GM12801 (cell line): ENCODE results near the gene TIMM21.

ENCODE experiments used
- CTCF ChIP-seq: IDR thresholded peaks from one replicate; pipeline ENCODE4 v1.5.1; 2011; ENCODE audit warnings: control low read depth; ENCODE audit not compliant: insufficient read length; ENCODE audit errors: extremely low read depth

Gene TIMM21, protein sequence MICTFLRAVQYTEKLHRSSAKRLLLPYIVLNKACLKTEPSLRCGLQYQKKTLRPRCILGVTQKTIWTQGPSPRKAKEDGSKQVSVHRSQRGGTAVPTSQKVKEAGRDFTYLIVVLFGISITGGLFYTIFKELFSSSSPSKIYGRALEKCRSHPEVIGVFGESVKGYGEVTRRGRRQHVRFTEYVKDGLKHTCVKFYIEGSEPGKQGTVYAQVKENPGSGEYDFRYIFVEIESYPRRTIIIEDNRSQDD

GRCh38 chr18:74147779-74148542, at the start of gene TIMM21, which contains the start of gene FBXO15:
TIMM21 (plus strand) TSS chr18:74148523; CDS start chr18:74148809, 286 bp downstream.
FBXO15 (minus strand) TSS chr18:74147834; CDS start chr18:74147785, 49 bp downstream.
- TF ChIP-seq CTCF = no peak

DNA sequence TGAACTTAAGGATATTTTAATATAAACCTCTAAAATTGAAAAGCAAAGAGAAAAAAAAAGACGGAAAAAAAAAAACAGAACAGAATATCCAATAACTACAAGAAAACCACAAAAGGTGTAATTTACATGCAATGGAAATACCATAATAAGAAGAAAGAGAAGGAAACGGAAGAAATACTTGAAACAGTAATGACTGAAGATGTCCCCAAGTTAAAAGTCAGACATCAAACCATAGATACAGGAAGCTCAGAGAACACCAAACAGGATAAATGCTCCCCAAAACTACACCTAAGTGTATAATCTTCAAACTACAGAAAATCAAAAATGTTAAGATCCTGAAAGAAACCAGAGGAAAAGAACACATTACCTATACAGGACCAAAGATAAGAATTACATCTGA, 39.9 kb upstream of the TIMM21 start:
- TF ChIP-seq CTCF = no peak

- no peak for TF ChIP-seq CTCF
These were observed 38.2 kb upstream of the TIMM21 start for GRCh38 chr18:74110149-74110548.

GRCh38 chr18:74110976-74111375, 37.3 kb upstream of the TIMM21 start:
- TF ChIP-seq CTCF = no peak

- TF ChIP-seq CTCF = no peak
These were observed 34.6 kb upstream of the TIMM21 start for GRCh38 chr18:74113711-74114110.

DNA sequence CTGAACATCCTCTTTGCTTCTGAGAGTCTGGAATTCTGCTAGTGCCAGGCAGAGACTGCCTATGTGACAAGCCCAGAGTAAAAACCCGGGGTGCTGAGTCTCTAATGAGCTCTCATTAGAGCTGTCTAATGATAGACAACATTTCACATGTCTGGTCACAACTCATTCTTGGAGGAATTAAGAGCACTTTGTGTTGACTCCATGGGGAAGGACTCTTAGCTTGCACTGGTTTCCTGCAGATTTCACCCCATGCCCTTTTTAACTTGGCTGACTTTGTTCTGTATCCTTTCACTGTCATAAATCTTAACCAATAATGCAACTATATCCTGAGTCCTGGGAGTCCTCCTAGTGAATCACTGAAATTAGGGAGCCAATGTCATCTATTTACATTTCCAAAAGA, 34.2 kb upstream of the TIMM21 start:
- TF ChIP-seq CTCF = no peak

DNA sequence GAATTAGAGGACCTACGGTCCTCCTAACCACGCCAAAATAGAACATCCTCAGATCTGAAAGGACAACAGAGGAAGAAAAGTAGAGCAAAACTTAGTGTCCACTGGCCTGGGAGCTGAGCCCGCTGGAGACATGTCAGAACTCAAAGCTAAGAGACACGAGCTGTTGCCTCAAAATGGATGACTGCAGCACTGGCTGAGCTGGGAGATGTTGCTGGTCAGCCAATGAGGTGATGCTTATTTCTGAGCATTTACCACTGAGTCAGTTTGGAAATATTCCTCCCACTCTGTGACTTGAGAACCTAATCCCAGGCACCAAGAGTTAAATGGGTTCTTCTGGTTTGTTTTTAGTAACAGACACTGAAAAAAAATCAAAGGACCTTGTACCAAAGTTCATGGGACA, 33.3 kb upstream of the TIMM21 start:
- no peak for TF ChIP-seq CTCF
